HL-60 (cell line): Measurements from ENCODE around the gene ABCA2.

Experiments
- DNase-seq, 2 experiments: peaks; one replicate each; pipeline ENCODE4 v3.0.0-alpha.2; 2010 to 2020; ENCODE audit warnings: low read depth in 1 of 2, low spot score in 1 of 2
- H3K27ac ChIP-seq: fragments of 250-450 bp; sonication (Bioruptor Pico); replicated peaks from 2 replicates; pipeline ENCODE4 v1.5.1; 2020; ENCODE audit warnings: mild to moderate bottlenecking, moderate library complexity
- H3K27me3 ChIP-seq: fragments of 250-450 bp; sonication (Bioruptor Pico); 2 replicates; pipeline ENCODE4 v1.5.1; 2021; ENCODE audit warnings: mild to moderate bottlenecking, moderate library complexity; ENCODE audit not compliant: insufficient read depth, poor library complexity, severe bottlenecking
- H3K4me3 ChIP-seq: replicated peaks from 2 replicates; pipeline ENCODE4 v1.5.1; 2011; ENCODE audit warnings: mild to moderate bottlenecking, control low read depth, low read length; ENCODE audit not compliant: insufficient read depth
- GABPA ChIP-seq: IDR thresholded peaks from 2 replicates; pipeline ENCODE4 v1.6.1; 2012; ENCODE audit warnings: low read depth
- POLR2AphosphoS5 ChIP-seq: IDR thresholded peaks from 2 replicates; pipeline ENCODE4 v1.6.1; 2012; ENCODE audit warnings: low read depth
- SPI1 ChIP-seq: IDR thresholded peaks from 2 replicates; pipeline ENCODE4 v1.6.1; 2012; ENCODE audit warnings: low read depth, mild to moderate bottlenecking, borderline replicate concordance
- TF ChIP-seq, protein P1 (sequence below): IDR thresholded peaks from 2 replicates; pipeline ENCODE4 v1.6.1; 2012; ENCODE audit warnings: low read depth; ENCODE audit not compliant: insufficient replicate concordance
- TF ChIP-seq, protein P2 (sequence below): IDR thresholded peaks from one replicate; pipeline ENCODE4 v1.5.1; 2011; ENCODE audit warnings: low read length, control low read depth, inconsistent platforms; ENCODE audit not compliant: insufficient read depth

The ABCA2 gene

GRCh38 chr9:136972335-136972734 is 55.7 kb downstream of the ABCA2 start:
- TF ChIP-seq, protein P1, sequence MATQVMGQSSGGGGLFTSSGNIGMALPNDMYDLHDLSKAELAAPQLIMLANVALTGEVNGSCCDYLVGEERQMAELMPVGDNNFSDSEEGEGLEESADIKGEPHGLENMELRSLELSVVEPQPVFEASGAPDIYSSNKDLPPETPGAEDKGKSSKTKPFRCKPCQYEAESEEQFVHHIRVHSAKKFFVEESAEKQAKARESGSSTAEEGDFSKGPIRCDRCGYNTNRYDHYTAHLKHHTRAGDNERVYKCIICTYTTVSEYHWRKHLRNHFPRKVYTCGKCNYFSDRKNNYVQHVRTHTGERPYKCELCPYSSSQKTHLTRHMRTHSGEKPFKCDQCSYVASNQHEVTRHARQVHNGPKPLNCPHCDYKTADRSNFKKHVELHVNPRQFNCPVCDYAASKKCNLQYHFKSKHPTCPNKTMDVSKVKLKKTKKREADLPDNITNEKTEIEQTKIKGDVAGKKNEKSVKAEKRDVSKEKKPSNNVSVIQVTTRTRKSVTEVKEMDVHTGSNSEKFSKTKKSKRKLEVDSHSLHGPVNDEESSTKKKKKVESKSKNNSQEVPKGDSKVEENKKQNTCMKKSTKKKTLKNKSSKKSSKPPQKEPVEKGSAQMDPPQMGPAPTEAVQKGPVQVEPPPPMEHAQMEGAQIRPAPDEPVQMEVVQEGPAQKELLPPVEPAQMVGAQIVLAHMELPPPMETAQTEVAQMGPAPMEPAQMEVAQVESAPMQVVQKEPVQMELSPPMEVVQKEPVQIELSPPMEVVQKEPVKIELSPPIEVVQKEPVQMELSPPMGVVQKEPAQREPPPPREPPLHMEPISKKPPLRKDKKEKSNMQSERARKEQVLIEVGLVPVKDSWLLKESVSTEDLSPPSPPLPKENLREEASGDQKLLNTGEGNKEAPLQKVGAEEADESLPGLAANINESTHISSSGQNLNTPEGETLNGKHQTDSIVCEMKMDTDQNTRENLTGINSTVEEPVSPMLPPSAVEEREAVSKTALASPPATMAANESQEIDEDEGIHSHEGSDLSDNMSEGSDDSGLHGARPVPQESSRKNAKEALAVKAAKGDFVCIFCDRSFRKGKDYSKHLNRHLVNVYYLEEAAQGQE: no peak
- TF ChIP-seq POLR2AphosphoS5: no peak
- TF ChIP-seq SPI1: no peak
- TF ChIP-seq, protein P2, sequence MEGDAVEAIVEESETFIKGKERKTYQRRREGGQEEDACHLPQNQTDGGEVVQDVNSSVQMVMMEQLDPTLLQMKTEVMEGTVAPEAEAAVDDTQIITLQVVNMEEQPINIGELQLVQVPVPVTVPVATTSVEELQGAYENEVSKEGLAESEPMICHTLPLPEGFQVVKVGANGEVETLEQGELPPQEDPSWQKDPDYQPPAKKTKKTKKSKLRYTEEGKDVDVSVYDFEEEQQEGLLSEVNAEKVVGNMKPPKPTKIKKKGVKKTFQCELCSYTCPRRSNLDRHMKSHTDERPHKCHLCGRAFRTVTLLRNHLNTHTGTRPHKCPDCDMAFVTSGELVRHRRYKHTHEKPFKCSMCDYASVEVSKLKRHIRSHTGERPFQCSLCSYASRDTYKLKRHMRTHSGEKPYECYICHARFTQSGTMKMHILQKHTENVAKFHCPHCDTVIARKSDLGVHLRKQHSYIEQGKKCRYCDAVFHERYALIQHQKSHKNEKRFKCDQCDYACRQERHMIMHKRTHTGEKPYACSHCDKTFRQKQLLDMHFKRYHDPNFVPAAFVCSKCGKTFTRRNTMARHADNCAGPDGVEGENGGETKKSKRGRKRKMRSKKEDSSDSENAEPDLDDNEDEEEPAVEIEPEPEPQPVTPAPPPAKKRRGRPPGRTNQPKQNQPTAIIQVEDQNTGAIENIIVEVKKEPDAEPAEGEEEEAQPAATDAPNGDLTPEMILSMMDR: no peak
- no peak for TF ChIP-seq GABPA
- H3K27ac ChIP-seq: no peak overlapping the region
- DNase-seq: no peak
- H3K4me3 ChIP-seq: no peak overlapping the region
- H3K27me3 ChIP-seq: no peaks in the 10 kb centered on the region

DNA sequence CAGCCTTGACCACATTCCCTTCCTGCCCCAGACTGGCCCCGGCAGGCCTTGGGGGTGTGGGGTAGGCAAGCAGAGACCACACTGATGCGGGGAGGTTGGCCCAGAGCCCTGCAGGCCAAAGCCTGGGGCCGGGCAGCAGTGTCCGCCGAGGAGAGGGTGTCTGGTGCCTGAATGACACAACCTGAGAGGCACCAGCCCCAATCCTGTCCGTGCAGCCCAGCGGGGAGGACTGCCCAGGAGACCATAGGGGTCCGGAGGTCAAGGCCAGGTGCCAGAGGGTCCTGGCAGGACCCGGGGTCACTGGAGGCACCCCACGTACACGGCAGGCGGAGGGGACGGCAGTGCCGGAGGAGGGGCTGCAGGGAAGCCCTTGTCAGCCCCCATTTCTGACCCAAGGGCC is 56.3 kb downstream of the ABCA2 start:
- H3K27me3 ChIP-seq: no peaks in the 10 kb centered on the region
- H3K27ac ChIP-seq: no peak overlapping the region
- no peak for DNase-seq

GRCh38 chr9:136970361-136970760 is 57.7 kb downstream of the ABCA2 start:
- no peak overlapping the region for H3K4me3 ChIP-seq
- TF ChIP-seq GABPA (no peak), POLR2AphosphoS5 (no peak), SPI1 (no peak)
- TF ChIP-seq, protein P1: no peak
- TF ChIP-seq, protein P2: no peak
- no peak for DNase-seq
- H3K27me3 ChIP-seq: no peaks in the 10 kb centered on the region
- H3K27ac ChIP-seq: no peak overlapping the region

More for the DNA sequence above, 56.3 kb downstream of the ABCA2 start:
- no peak for TF ChIP-seq SPI1
- TF ChIP-seq GABPA: no peak
- TF ChIP-seq, protein P2: no peak
- no peak for TF ChIP-seq POLR2AphosphoS5
- TF ChIP-seq, protein P1: no peak
- no peak overlapping the region for H3K4me3 ChIP-seq
